Fibroblast of the conjunctiva (primary cell): Measurements from ENCODE around the gene H2BK1.

ENCODE experiments used
- DNase-seq: peaks from one replicate; pipeline ENCODE4 v3.0.0-alpha.2; 2010; ENCODE audit warnings: low read depth

Gene H2BK1

DNA sequence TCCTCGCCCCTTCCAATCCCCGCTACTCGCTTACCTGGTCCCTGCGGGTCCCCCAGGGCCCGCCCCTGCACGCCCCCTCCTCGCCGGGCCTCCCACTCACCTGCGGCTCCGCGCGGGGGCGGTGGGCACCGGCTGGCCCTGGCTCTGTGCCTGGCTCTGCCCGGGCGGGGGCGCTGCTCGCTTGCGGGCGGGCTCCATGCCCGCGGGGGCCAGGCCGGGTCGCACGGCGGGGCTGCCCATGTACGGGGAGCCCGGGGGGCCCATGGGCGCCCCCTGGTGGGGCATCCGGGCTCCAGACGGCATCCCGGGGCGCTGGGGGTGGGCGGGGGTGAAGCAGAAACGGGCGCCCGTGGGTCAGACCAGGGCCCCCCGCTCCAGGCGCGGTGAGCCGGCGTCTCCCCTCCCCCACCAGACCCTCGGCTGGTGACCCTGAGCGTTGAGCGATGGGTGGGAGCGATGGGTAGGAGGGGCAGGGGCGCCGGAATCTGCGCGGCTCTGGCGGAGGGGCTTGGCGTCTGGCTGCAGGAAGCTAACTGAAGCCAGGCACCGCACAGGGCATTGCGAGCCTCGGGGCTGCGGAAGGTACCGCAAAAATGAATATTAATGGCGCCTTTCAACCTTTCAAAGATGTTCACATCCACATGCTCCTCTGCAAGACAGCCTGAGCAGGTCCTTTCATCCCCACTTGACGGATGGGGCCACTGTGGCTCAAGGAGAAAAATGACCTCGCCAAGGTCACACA, 35.2 kb upstream of the H2BK1 start:
- no peak for DNase-seq

DNA sequence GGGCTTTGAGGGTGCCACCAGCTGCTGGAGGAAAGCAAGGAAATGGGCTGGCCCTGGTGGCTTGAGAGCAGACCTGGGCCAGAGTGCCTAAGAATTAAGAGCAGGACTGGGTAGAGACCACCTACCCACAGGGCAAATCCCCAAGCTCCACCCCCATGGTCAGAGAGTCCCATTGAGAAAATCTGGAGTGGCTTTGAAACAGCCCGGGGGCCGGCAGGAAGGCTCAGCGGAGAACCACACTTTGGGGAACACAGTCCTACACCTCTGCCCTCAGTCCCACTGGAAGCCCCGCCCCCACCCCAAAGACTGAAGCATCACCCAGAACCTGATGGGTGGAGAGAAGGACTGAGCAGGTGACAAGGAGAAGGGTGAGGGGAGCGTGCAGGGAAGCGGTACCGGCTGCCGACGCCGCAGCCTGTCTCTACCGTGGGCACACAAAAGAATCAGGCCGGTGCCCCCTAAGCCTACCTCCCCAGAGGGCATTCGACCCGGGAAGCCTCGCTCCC, 34.6 kb upstream of the H2BK1 start:
- no peak for DNase-seq

GRCh38 chr7:151244196-151244840, 34.0 kb upstream of the H2BK1 start:
- peak; percentile 36 for DNase-seq

DNA sequence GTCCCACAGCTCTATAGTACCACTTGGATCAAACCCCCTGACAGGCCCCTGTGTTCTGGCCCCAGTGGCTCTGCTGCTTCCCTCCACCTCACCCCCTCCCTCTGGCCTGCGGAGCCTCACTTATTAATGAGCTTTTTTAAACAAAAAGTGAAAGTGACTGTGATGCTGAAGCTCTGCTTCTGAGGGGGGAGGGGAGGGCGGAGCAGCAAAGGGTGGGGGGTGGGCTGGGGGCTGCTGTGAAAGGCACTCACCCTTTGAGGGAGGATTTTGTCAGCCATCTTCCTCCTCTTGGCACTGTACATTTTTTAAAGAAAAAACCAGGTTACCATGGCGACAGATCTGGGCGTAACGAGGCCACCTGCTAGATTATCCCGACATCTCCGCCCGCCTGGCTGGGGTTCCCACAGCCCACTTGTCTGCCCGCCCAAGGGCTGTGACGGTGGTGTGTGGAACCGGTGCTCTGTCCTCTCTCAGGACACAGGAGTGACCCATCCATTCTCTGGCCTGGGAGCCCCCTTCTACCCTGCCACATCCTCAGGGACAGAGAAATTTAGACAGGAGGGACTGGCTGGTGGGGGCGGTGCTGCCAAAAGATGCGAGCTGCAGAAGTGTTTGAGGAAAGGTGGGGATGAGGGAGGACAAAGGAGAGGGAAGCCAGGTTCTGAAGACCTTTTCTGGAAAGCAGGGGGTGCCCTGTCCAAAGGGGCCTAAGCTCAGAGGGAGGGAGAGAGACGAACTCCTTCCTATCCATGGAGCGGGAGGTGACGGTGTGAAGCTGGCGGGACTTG, 33.3 kb upstream of the H2BK1 start:
- no peak for DNase-seq

GRCh38 chr7:151243045-151243349, 32.7 kb upstream of the H2BK1 start:
- no peak for DNase-seq

- no peak for DNase-seq
Measured at GRCh38 chr7:151242159-151243044, 32.1 kb upstream of the H2BK1 start.

- no peak for DNase-seq
Measured at GRCh38 chr7:151241755-151242096, 31.4 kb upstream of the H2BK1 start.

DNA sequence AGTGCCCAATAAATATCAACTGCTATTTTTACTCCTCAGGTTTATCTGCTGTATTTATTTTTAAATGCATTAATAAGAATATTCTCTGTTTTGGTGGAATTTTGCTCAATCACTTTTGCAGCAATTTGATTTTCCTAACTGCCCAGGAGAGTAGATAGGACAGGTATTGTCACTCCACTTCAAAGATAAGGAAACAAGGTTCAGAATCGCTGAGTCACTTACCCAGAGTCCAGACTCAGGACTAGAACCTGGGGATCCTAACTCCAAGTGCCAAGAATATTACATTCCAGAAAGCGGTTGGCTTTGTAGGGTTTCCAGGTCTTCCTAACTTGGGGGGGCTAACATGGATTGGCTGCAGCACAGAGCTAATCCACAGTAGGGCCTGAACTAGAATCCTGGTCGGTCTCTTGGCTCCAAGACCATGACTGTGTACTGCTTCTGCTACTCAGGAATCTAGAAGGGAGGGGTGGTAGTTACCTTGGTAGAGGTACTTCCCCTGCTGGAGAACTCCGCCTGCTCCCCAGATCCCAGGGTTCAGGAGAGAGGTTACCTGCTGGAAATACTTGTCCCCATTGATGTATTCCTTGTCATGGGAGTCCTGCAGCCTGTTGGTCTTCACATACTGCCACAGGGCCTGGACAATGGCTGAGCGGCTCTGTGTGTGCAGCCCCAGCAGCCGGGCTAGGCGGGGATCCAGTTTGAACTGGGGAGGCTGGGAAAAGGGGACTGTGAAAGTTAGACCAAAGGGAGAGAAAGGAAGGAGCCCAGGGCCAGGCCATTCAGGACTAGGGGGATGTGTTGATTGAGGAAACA, 30.9 kb upstream of the H2BK1 start:
- no peak for DNase-seq

- no peak for DNase-seq
Measured at GRCh38 chr7:151240536-151240935, 30.2 kb upstream of the H2BK1 start.

- DNase-seq, result no peak
Measured at GRCh38 chr7:151239837-151240459, 29.7 kb upstream of the H2BK1 start.

DNA sequence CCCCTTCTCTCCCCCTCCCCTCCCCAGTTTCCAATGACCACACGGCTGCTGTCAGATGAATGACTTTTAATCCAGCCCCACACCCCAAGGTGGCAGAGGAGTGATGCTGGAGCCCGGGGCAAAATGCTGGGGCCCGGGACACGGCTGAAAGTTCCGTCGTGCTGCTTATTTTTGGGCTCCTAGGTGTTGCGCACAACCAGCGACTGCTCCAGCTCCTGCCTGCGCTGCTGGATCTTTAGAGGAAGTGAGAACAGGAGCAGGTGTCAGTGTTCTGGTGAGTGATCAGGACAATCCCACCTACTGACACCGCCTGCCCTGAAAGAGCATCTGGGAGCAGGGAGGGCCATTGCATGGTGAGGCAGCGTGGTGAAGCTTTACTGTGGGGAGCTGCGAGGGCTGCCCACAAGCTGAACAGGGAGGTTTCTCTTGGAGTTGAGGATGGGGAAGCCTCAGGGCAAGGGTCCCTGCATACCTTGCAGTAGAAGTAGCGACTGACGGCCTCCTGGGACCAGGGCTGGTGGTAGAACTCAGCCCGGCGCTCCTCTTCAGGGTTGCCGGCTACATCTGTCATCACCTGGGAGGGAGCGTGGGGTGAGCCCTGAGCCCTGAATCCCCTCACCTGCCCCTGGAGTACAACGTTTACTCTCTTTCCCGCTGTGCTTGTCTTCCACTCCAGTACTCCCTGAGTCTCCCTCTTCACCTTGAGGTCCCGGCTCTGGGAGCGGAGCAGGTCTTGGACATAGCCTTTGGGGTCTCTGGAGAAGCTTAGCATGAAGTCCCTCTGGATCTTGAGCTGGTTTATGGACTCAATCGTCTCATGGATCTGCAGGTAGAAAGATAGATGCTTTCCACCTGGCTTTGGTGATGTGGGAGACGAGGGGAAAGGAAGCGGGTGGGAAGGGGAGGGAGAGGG, 28.9 kb upstream of the H2BK1 start:
- DNase-seq, result no peak

- DNase-seq, result no peak
Measured at GRCh38 chr7:151238190-151238810, 28.0 kb upstream of the H2BK1 start.

GRCh38 chr7:151237244-151238189, 27.2 kb upstream of the H2BK1 start:
- no peak for DNase-seq

GRCh38 chr7:151236406-151236805, 26.1 kb upstream of the H2BK1 start:
- DNase-seq, result no peak

DNA sequence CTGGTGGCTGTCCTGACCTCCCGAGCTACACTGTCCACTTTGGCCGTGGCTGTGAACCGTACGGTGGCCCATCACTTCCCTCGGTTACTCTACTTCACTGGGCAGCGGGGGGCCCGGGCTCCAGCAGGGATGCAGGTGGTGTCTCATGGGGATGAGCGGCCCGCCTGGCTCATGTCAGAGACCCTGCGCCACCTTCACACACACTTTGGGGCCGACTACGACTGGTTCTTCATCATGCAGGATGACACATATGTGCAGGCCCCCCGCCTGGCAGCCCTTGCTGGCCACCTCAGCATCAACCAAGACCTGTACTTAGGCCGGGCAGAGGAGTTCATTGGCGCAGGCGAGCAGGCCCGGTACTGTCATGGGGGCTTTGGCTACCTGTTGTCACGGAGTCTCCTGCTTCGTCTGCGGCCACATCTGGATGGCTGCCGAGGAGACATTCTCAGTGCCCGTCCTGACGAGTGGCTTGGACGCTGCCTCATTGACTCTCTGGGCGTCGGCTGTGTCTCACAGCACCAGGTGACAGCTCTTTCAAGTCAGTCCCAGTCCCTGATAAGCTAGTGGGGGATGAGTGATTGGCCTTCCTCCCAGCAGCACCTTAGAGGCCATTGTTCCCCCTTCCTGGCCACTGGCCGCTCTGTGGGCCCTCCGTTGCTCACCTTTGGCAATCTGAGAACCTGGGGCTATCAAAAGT, 25.0 kb upstream of the H2BK1 start:
- DNase-seq, result no peak

- DNase-seq, result no peak
Measured at GRCh38 chr7:151233804-151234203, 23.5 kb upstream of the H2BK1 start.

DNA sequence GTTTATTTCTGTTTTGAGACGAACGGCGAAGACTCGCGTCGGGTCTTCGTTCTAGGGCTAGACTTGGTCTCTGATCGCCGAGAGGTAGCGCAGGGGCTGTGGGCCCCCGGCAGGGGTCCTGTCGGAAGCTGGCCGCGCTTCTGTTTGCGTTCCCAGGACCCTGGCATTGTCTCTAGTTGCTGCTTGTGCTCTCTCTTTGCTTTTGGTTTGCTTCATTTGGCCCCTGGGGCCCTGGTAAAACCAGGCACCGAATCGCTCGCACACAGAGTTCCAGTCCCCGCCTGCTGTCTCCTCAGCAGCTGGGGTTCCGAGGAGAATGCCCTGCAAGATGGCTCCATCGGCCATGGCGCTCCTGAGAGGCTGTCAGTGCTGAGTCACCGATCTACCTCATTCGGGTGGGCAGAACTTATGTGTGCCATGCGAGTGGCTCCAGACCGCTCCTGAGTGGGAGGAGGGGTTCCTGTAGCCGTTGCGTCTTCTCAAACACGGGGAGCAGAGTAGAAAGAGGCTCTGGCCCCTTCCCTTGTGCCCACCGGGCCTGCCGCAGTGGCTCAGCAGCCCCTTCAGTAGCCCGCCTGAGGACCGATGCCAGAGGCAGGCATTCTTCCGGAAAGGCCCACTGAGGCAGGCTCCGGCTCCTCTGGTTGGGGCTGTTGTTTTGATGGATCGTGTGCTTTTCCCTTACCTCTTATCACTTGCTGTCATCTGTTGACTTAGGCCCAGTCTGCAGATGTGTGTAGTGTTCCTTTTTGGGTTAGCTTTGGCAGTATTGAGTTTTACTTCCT, 22.8 kb upstream of the H2BK1 start:
- peak; percentile 49 for DNase-seq
